HepG2 (cell line): ENCODE data around the gene SFT2D1. TPM values are rescaled to one million over a fixed set of nuclear protein-coding genes. Genes with fewer than 3 reads are reported as not detected.
A peak's percentile ranks its signal among the peaks of the same experiment; 100 is the strongest.

ENCODE experiments used
- CENPX ChIP-seq: sonication (generic); formaldehyde crosslinking; IDR thresholded peaks from 2 replicates; pipeline ENCODE4 v1.9.0; 2021; ENCODE audit warnings: mild to moderate bottlenecking, missing genetic modification reagents, moderate library complexity
- FOXC1 ChIP-seq: sonication (generic); formaldehyde crosslinking; IDR thresholded peaks from 2 replicates; pipeline ENCODE4 v1.8.0; 2022; ENCODE audit warnings: mild to moderate bottlenecking, missing genetic modification reagents, borderline replicate concordance
- HDAC1 ChIP-seq: sonication (generic); formaldehyde crosslinking; IDR thresholded peaks from 2 replicates; pipeline ENCODE4 v1.5.1; 2020; ENCODE audit warnings: mild to moderate bottlenecking, missing genetic modification reagents
- KLF6 ChIP-seq: IDR thresholded peaks from 2 replicates; pipeline ENCODE4 v1.8.0; 2016; ENCODE audit warnings: missing biosample characterization, missing genetic modification reagents
- NONO ChIP-seq, 2 experiments: fragments of 450-650 bp in 1 of 2; sonication (generic) in 1 of 2; formaldehyde crosslinking in 1 of 2; IDR thresholded peaks in 1 of 2; conservative IDR thresholded peaks in 1 of 2; 2 replicates each; pipeline versions ENCODE4 v1.6.1 to v1.8.0; 2017 to 2022; ENCODE audit warnings: mild to moderate bottlenecking in 1 of 2, missing genetic modification reagents in 1 of 2, moderate library complexity in 1 of 2
- NR2C2 ChIP-seq: sonication (generic); formaldehyde crosslinking; IDR thresholded peaks from 2 replicates; pipeline ENCODE4 v1.4.0; 2020; ENCODE audit warnings: missing genetic modification reagents, mild to moderate bottlenecking, moderate library complexity, borderline replicate concordance
- PHF21A ChIP-seq: sonication (generic); formaldehyde crosslinking; IDR thresholded peaks from 2 replicates; pipeline ENCODE4 v1.5.0; 2020; ENCODE audit warnings: mild to moderate bottlenecking, missing genetic modification reagents
- POLR2A ChIP-seq, 2 experiments: IDR thresholded peaks; 2 replicates each; pipeline ENCODE4 v1.6.1; 2011; ENCODE audit warnings: low read depth in 2 of 2, low read length in 2 of 2, mild to moderate bottlenecking in 1 of 2, moderate library complexity in 1 of 2; ENCODE audit not compliant: insufficient read depth in 1 of 2
- REPIN1 ChIP-seq: sonication (generic); formaldehyde crosslinking; IDR thresholded peaks from 2 replicates; pipeline ENCODE4 v1.8.0; 2022; ENCODE audit warnings: missing genetic modification reagents, low read depth, mild to moderate bottlenecking, borderline replicate concordance
- SIN3A ChIP-seq: IDR thresholded peaks from 2 replicates; pipeline ENCODE4 v1.6.1; 2011; ENCODE audit warnings: low read depth, mild to moderate bottlenecking, control low read depth, low read length, borderline replicate concordance
- SMAD9 ChIP-seq: sonication (generic); formaldehyde crosslinking; IDR thresholded peaks from 2 replicates; pipeline ENCODE4 v1.5.1; 2020; ENCODE audit warnings: mild to moderate bottlenecking, missing genetic modification reagents
- TAF15 ChIP-seq: fragments of 200-400 bp; formaldehyde crosslinking; IDR thresholded peaks from one replicate; pipeline ENCODE4 v1.6.1; 2018; ENCODE audit warnings: mild to moderate bottlenecking, low read depth, low read length; ENCODE audit not compliant: poor library complexity, severe bottlenecking
- ZBTB20 ChIP-seq: sonication (generic); formaldehyde crosslinking; IDR thresholded peaks from 2 replicates; pipeline ENCODE4 v1.8.1; 2023; ENCODE audit warnings: missing genetic modification reagents, low read depth, mild to moderate bottlenecking, borderline replicate concordance
- ZNF143 ChIP-seq: sonication (generic); formaldehyde crosslinking; IDR thresholded peaks from 2 replicates; pipeline ENCODE4 v1.4.0; 2020; ENCODE audit warnings: missing genetic modification reagents
- ZNF382 ChIP-seq: sonication (generic); formaldehyde crosslinking; IDR thresholded peaks from 2 replicates; pipeline ENCODE4 v1.5.0; 2020; ENCODE audit warnings: missing genetic modification reagents, mild to moderate bottlenecking, borderline replicate concordance
- ZNF546 ChIP-seq: sonication (generic); formaldehyde crosslinking; conservative IDR thresholded peaks from 2 replicates; pipeline ENCODE4 v1.8.1; 2023; ENCODE audit warnings: mild to moderate bottlenecking, missing genetic modification reagents
- ZNF629 ChIP-seq: sonication (generic); formaldehyde crosslinking; conservative IDR thresholded peaks from 2 replicates; pipeline ENCODE4 v1.5.0; 2020; ENCODE audit warnings: missing genetic modification reagents
- ZNF749 ChIP-seq: sonication (generic); formaldehyde crosslinking; IDR thresholded peaks from 2 replicates; pipeline ENCODE4 v1.8.0; 2022; ENCODE audit warnings: mild to moderate bottlenecking, missing genetic modification reagents, moderate library complexity, borderline replicate concordance
- ZNF788 ChIP-seq: sonication (generic); formaldehyde crosslinking; IDR thresholded peaks from 2 replicates; pipeline ENCODE4 v1.5.0; 2020; ENCODE audit warnings: mild to moderate bottlenecking, missing genetic modification reagents, borderline replicate concordance
- ZZZ3 ChIP-seq: sonication (generic); formaldehyde crosslinking; IDR thresholded peaks from 2 replicates; pipeline ENCODE4 v1.4.0; 2020; ENCODE audit warnings: missing genetic modification reagents, mild to moderate bottlenecking, borderline replicate concordance
- polyA plus RNA-seq, 8 experiments: library from polyadenylated mRNA; depleted of rRNA in 3 of 8; stranded (reverse) in 7 of 8; unstranded in 1 of 8; fragments of >200 nt; fragmentation: Illumina TruSeq in 4 of 8; extraction: Trizol in 4 of 8; gene quantifications; 2 replicates each; pipeline versions ENCODE4 v1.2.1 to v1.2.3, GENCODE V29; 2011 to 2016; ENCODE audit warnings: low read depth in 4 of 8, missing spikeins in 1 of 8, mixed read lengths in 1 of 8; ENCODE audit not compliant: insufficient read depth in 1 of 8
- total RNA-seq, 5 experiments: library from RNA; depleted of rRNA; stranded (reverse); fragments of >200 nt; fragmentation: Illumina TruSeq; extraction: Trizol; gene quantifications; 2 replicates each; pipeline ENCODE4 v1.2.3, GENCODE V29; 2016; ENCODE audit warnings: low read depth in 1 of 5
- TF ChIP-seq, protein P1 (sequence below): sonication (generic); formaldehyde crosslinking; IDR thresholded peaks from 2 replicates; pipeline ENCODE4 v1.4.0; 2020; ENCODE audit warnings: missing genetic modification reagents, low read depth, mild to moderate bottlenecking, borderline replicate concordance
- TF ChIP-seq, protein P2 (sequence below): sonication (generic); formaldehyde crosslinking; conservative IDR thresholded peaks from 2 replicates; pipeline ENCODE4 v1.4.0; 2020; ENCODE audit warnings: missing genetic modification reagents
- TF ChIP-seq, protein P3 (sequence below): sonication (generic); formaldehyde crosslinking; IDR thresholded peaks from 2 replicates; pipeline ENCODE4 v1.9.0; 2021; ENCODE audit warnings: missing genetic modification reagents, borderline replicate concordance

Gene SFT2D1
- total and polyA plus RNA-seq, 2 of the 13 experiments (the other 11 are each of a cell fraction or from before 2014, with no cell fraction given) = 115 to 147 TPM

DNA sequence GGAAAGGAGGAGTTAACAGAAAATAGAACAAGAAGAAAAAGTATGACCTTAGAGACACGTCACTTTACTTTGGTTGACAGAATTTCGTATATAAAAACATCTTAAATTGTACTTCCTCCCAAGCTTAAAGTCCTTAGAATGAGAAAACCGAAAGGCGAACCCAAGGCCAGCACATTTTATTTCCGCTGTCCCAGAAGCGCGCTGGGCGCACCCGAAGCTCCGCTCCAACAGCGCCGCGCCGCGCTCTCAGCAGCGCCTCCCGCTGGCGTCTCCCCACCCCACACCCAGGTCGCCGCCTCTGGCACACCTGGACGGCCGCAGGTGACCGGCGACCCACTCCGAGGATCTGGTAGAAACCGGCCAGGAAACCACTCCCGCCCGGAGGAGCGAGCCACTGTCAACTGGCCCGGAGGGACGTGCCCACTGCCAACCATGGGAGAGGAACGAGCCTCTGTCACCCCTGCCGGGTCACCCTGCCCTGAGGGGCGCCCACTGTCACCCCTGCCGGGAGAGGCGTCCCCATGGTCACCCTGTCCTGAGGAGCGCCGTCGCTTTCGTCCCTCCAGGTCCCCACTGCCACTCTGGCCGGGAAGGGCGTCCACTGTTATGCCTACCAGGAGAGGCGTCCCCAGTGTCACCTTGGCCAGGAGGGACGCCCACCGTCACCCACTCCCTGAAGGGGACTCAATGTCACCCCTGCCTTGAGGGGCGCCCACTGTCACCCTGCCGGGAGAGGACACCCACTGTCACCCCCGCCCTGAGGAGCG, 39.6 kb upstream of the SFT2D1 start (continued):
- TF ChIP-seq HDAC1 (peak; percentile 95), SIN3A (peak; percentile 89; the same call in 1 of the 2 replicates), PHF21A (peak; percentile 72; the same call in 1 of the 2 replicates), ZNF143 (peak; percentile 76), ZNF749 (CRISPR knock-in tag) (peak; percentile 50; the same call in 1 of the 2 replicates), ZNF629 (no peak), ZZZ3 (CRISPR knock-in tag) (no peak), REPIN1 (CRISPR knock-in tag) (peak; percentile 77; the same call in 1 of the 2 replicates), CENPX (CRISPR knock-in tag) (no peak), ZBTB20 (CRISPR knock-in tag) (peak; percentile 84; the same call in 1 of the 2 replicates), POLR2A (IDR thresholded peaks at IDR 0.05; ENCODE audit: insufficient read depth in 1 of 2, low read depth in 2 of 2, low read length in 2 of 2) (no peak; a peak in 1 of 4 replicates), ZNF546 (CRISPR knock-in tag) (0 out of 2 replicates have a peak, but pooled peaks have one; percentile 63), ZNF788 (CRISPR knock-in tag) (no peak; the same call in 1 of the 2 replicates), KLF6 (CRISPR knock-in tag) (no peak), SMAD9 (CRISPR knock-in tag) (no peak; the same call in 1 of the 2 replicates), NONO (IDR thresholded peaks at IDR 0.05) (no peak), NONO (CRISPR knock-in tag; conservative IDR thresholded peaks at IDR 0.05) (peak; percentile 85; the same call in 1 of the 2 replicates), FOXC1 (CRISPR knock-in tag) (peak; percentile 93; the same call in 1 of the 2 replicates), NR2C2 (CRISPR knock-in tag) (peak; percentile 56), TAF15 (peak; percentile 67), ZNF382 (CRISPR knock-in tag) (no peak)
- TF ChIP-seq, protein P1, sequence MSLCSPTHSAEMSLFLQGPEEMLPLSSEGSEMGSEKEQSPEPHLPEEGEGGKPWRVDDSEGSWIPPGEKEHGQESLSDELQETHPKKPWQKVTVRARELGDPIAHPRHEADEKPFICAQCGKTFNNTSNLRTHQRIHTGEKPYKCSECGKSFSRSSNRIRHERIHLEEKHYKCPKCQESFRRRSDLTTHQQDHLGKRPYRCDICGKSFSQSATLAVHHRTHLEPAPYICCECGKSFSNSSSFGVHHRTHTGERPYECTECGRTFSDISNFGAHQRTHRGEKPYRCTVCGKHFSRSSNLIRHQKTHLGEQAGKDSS = peak; percentile 95; the same call in 1 of the 2 replicates
- TF ChIP-seq, protein P2, sequence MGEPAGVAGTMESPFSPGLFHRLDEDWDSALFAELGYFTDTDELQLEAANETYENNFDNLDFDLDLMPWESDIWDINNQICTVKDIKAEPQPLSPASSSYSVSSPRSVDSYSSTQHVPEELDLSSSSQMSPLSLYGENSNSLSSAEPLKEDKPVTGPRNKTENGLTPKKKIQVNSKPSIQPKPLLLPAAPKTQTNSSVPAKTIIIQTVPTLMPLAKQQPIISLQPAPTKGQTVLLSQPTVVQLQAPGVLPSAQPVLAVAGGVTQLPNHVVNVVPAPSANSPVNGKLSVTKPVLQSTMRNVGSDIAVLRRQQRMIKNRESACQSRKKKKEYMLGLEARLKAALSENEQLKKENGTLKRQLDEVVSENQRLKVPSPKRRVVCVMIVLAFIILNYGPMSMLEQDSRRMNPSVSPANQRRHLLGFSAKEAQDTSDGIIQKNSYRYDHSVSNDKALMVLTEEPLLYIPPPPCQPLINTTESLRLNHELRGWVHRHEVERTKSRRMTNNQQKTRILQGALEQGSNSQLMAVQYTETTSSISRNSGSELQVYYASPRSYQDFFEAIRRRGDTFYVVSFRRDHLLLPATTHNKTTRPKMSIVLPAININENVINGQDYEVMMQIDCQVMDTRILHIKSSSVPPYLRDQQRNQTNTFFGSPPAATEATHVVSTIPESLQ (CRISPR knock-in tag) = no peak
- TF ChIP-seq, protein P3, sequence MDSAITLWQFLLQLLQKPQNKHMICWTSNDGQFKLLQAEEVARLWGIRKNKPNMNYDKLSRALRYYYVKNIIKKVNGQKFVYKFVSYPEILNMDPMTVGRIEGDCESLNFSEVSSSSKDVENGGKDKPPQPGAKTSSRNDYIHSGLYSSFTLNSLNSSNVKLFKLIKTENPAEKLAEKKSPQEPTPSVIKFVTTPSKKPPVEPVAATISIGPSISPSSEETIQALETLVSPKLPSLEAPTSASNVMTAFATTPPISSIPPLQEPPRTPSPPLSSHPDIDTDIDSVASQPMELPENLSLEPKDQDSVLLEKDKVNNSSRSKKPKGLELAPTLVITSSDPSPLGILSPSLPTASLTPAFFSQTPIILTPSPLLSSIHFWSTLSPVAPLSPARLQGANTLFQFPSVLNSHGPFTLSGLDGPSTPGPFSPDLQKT (CRISPR knock-in tag) = no peak
